Vagina (tissue), 2 donors: Measurements from ENCODE around the gene ACOX3. TPM values are rescaled to one million over a fixed set of nuclear protein-coding genes. Genes with fewer than 3 reads are reported as not detected.

ENCODE experiments used
- DNase-seq, 2 donors: peaks; one replicate each; pipeline ENCODE4 v3.0.0-alpha.2; 2017; ENCODE audit errors: extremely low spot score in 2 of 2
- H3K27ac ChIP-seq: fragments of 200-600 bp; sonication (generic); one replicate; pipeline ENCODE4 v1.5.1; 2019
- H3K27me3 ChIP-seq: fragments of 200-600 bp; sonication (generic); one replicate; pipeline ENCODE4 v1.5.1; 2019
- H3K36me3 ChIP-seq, 2 donors: fragments of 200-600 bp; sonication (generic); one replicate each; pipeline ENCODE4 v1.5.1; 2017 to 2019
- H3K4me1 ChIP-seq: fragments of 200-600 bp; sonication (generic); one replicate; pipeline ENCODE4 v1.5.1; 2019
- H3K4me3 ChIP-seq, 2 donors: fragments of 200-600 bp; sonication (generic); 1 replicate in 1 of 2; 2 replicates in 1 of 2; pipeline ENCODE4 v1.5.1; 2016 to 2019
- H3K9me3 ChIP-seq: fragments of 200-600 bp; sonication (generic); one replicate; pipeline ENCODE4 v1.5.1; 2019
- CTCF ChIP-seq, 3 experiments: fragments of 450-650 bp in 2 of 3; fragments of 200-600 bp in 1 of 3; sonication (generic) in 1 of 3; IDR thresholded peaks; one replicate each; pipeline ENCODE4 v1.5.1; 2017 to 2019; ENCODE audit warnings: antibody characterized with exemption in 3 of 3, mild to moderate bottlenecking in 2 of 3, moderate library complexity in 2 of 3
- POLR2A ChIP-seq, 2 donors: fragments of 450-650 bp; IDR thresholded peaks; one replicate each; pipeline ENCODE4 v1.6.1; 2017; ENCODE audit warnings: antibody characterized with exemption in 2 of 2, mild to moderate bottlenecking in 2 of 2, moderate library complexity in 2 of 2
- POLR2AphosphoS5 ChIP-seq, 2 donors: sonication (generic); formaldehyde crosslinking; IDR thresholded peaks; one replicate each; pipeline ENCODE4 v1.9.0; 2017; ENCODE audit warnings: antibody characterized with exemption in 2 of 2, mild to moderate bottlenecking in 2 of 2, low read depth in 1 of 2; ENCODE audit not compliant: insufficient read depth in 1 of 2
- intact Hi-C: fragments of 100-400 bp; cut with DNase I; formaldehyde crosslinking; loops from one replicate; pipeline ENCODE4 v1.15.1; 2023
- total RNA-seq: library from RNA; depleted of rRNA; stranded (reverse); fragments of >200 nt; gene quantifications from one replicate; pipeline ENCODE4 v1.2.3, GENCODE V29; 2016

ACOX3 gene
- total RNA-seq, 1 donor from 2014 or later, result 46.9 TPM

- no peaks in the 10 kb centered on the region for H3K9me3 ChIP-seq
- no peak for DNase-seq
- H3K36me3 ChIP-seq, result peaks cover 0 to 24% of the 10 kb centered on the region in 2 donors
- H3K27me3 ChIP-seq, result no peaks in the 10 kb centered on the region
- no peak overlapping the region for H3K4me3 ChIP-seq
- H3K4me1 ChIP-seq, result peaks cover 43% of the 10 kb centered on the region
- TF ChIP-seq CTCF (IDR thresholded peaks at IDR 0.05) (no peak), POLR2AphosphoS5 (IDR thresholded peaks at IDR 0.05; ENCODE audit: insufficient read depth in 1 of 2, low read depth in 1 of 2) (no peak), POLR2A (IDR thresholded peaks at IDR 0.05) (no peak)
- no peak overlapping the region for H3K27ac ChIP-seq
- intact Hi-C loops, result no loop called here
These were observed 3.3 kb upstream of the ACOX3 start for GRCh38 chr4:8443801-8444200.

GRCh38 chr4:8442596-8443358 is 2.3 kb upstream of the ACOX3 start:
- DNase-seq, result no peak
- Histone ChIP-seq H3K4me1 (peaks cover 54% of the 10 kb centered on the region), H3K4me3 (no peak overlapping the region), H3K27me3 (no peaks in the 10 kb centered on the region), H3K36me3 (peaks cover 0 to 13% of the 10 kb centered on the region in 2 donors), H3K9me3 (no peaks in the 10 kb centered on the region), H3K27ac (no peak overlapping the region)
- intact Hi-C loops, result no loop called here
- no peak for TF ChIP-seq POLR2AphosphoS5 (IDR thresholded peaks at IDR 0.05; ENCODE audit: insufficient read depth in 1 of 2, low read depth in 1 of 2)

GRCh38 chr4:8441499-8442091 is 1.1 kb upstream of the ACOX3 start:
- H3K27me3 ChIP-seq, result no peaks in the 10 kb centered on the region
- intact Hi-C loops, result no loop called here
- TF ChIP-seq POLR2AphosphoS5 (IDR thresholded peaks at IDR 0.05; ENCODE audit: insufficient read depth in 1 of 2, low read depth in 1 of 2), result no peak
- no peak for TF ChIP-seq CTCF (IDR thresholded peaks at IDR 0.05)
- H3K9me3 ChIP-seq, result no peaks in the 10 kb centered on the region
- no peak for DNase-seq
- H3K27ac ChIP-seq, result peak overlapping the region; percentile 77
- peaks cover 0 to 2% of the 10 kb centered on the region in 2 donors for H3K36me3 ChIP-seq
- peak overlapping the region; percentile 91 to 96 for H3K4me3 ChIP-seq
- H3K4me1 ChIP-seq, result peaks cover 62% of the 10 kb centered on the region

- Histone ChIP-seq H3K36me3 (no peaks in the 10 kb centered on the region), H3K27ac (peak overlapping the region; percentile 77), H3K9me3 (no peaks in the 10 kb centered on the region), H3K4me1 (peaks cover 78% of the 10 kb centered on the region), H3K4me3 (peak overlapping the region; percentile 91 to 96), H3K27me3 (no peaks in the 10 kb centered on the region)
- TF ChIP-seq POLR2A (IDR thresholded peaks at IDR 0.05), result no peak
- intact Hi-C loops, result no loop called here
- DNase-seq, result no peak
These were observed 520 bp downstream of the ACOX3 start for GRCh38 chr4:8439914-8440491.

GRCh38 chr4:8439168-8439567 is 1.4 kb downstream of the ACOX3 start:
- TF ChIP-seq POLR2A (IDR thresholded peaks at IDR 0.05) (no peak), CTCF (IDR thresholded peaks at IDR 0.05) (no peak), POLR2AphosphoS5 (IDR thresholded peaks at IDR 0.05; ENCODE audit: insufficient read depth in 1 of 2, low read depth in 1 of 2) (no peak)
- Histone ChIP-seq H3K36me3 (no peaks in the 10 kb centered on the region), H3K4me1 (peaks cover 83% of the 10 kb centered on the region), H3K27me3 (no peaks in the 10 kb centered on the region), H3K9me3 (no peaks in the 10 kb centered on the region), H3K27ac (peak overlapping the region; percentile 73), H3K4me3 (no peak overlapping the region)
- intact Hi-C loops, result no loop called here
- no peak for DNase-seq

GRCh38 chr4:8438743-8439142 is 1.8 kb downstream of the ACOX3 start:
- Histone ChIP-seq H3K27me3 (no peaks in the 10 kb centered on the region), H3K4me1 (peaks cover 84% of the 10 kb centered on the region), H3K4me3 (no peak overlapping the region), H3K27ac (peak overlapping the region; percentile 73), H3K9me3 (no peaks in the 10 kb centered on the region), H3K36me3 (no peaks in the 10 kb centered on the region)
- intact Hi-C loops, result no loop called here
- no peak for DNase-seq
- TF ChIP-seq POLR2A (IDR thresholded peaks at IDR 0.05) (no peak), CTCF (IDR thresholded peaks at IDR 0.05) (no peak), POLR2AphosphoS5 (IDR thresholded peaks at IDR 0.05; ENCODE audit: insufficient read depth in 1 of 2, low read depth in 1 of 2) (no peak)
